HL-60 (cell line): ENCODE data around the gene ATP9B.

Experiments used
- DNase-seq, 2 experiments: peaks; one replicate each; pipeline ENCODE4 v3.0.0-alpha.2; 2010 to 2020; ENCODE audit warnings: low read depth in 1 of 2, low spot score in 1 of 2
- H3K27ac ChIP-seq: fragments of 250-450 bp; sonication (Bioruptor Pico); replicated peaks from 2 replicates; pipeline ENCODE4 v1.5.1; 2020; ENCODE audit warnings: mild to moderate bottlenecking, moderate library complexity
- H3K27me3 ChIP-seq: fragments of 250-450 bp; sonication (Bioruptor Pico); 2 replicates; pipeline ENCODE4 v1.5.1; 2021; ENCODE audit warnings: mild to moderate bottlenecking, moderate library complexity; ENCODE audit not compliant: insufficient read depth, poor library complexity, severe bottlenecking
- H3K4me3 ChIP-seq: replicated peaks from 2 replicates; pipeline ENCODE4 v1.5.1; 2011; ENCODE audit warnings: mild to moderate bottlenecking, control low read depth, low read length; ENCODE audit not compliant: insufficient read depth
- CTCF ChIP-seq: IDR thresholded peaks from one replicate; pipeline ENCODE4 v1.5.1; 2011; ENCODE audit warnings: low read length, control low read depth, inconsistent platforms; ENCODE audit not compliant: insufficient read depth
- GABPA ChIP-seq: IDR thresholded peaks from 2 replicates; pipeline ENCODE4 v1.6.1; 2012; ENCODE audit warnings: low read depth
- POLR2AphosphoS5 ChIP-seq: IDR thresholded peaks from 2 replicates; pipeline ENCODE4 v1.6.1; 2012; ENCODE audit warnings: low read depth
- REST ChIP-seq: IDR thresholded peaks from 2 replicates; pipeline ENCODE4 v1.6.1; 2012; ENCODE audit warnings: low read depth; ENCODE audit not compliant: insufficient replicate concordance
- SPI1 ChIP-seq: IDR thresholded peaks from 2 replicates; pipeline ENCODE4 v1.6.1; 2012; ENCODE audit warnings: low read depth, mild to moderate bottlenecking, borderline replicate concordance

The ATP9B gene

GRCh38 chr18:79337184-79337583 lies 268.0 kb downstream of the ATP9B start:
- no peak for DNase-seq
- TF ChIP-seq GABPA (no peak), REST (no peak), CTCF (no peak), SPI1 (no peak), POLR2AphosphoS5 (no peak)
- Histone ChIP-seq H3K4me3 (no peak overlapping the region), H3K27me3 (no peaks in the 10 kb centered on the region), H3K27ac (no peak overlapping the region)

GRCh38 chr18:79337620-79338019 lies 268.4 kb downstream of the ATP9B start:
- no peak for DNase-seq

More at GRCh38 chr18:79337620-79338019, 268.4 kb downstream of the ATP9B start:
- TF ChIP-seq REST (no peak), CTCF (no peak), SPI1 (no peak), GABPA (no peak), POLR2AphosphoS5 (no peak)
- Histone ChIP-seq H3K27me3 (no peaks in the 10 kb centered on the region), H3K27ac (no peak overlapping the region), H3K4me3 (no peak overlapping the region)
